SW 1271 (cell line): ENCODE data around the gene GLOD5.
"Not testable (repeated sequence)": the region's sequence is repeated elsewhere in the genome, so short reads cannot be mapped to it uniquely, and the experiment has no call there.

Source experiments
- DNase-seq, 2 experiments: peaks; one replicate each; lab custom pipeline; 2025; lab: John Stamatoyannopoulos, UW

Gene GLOD5

DNA sequence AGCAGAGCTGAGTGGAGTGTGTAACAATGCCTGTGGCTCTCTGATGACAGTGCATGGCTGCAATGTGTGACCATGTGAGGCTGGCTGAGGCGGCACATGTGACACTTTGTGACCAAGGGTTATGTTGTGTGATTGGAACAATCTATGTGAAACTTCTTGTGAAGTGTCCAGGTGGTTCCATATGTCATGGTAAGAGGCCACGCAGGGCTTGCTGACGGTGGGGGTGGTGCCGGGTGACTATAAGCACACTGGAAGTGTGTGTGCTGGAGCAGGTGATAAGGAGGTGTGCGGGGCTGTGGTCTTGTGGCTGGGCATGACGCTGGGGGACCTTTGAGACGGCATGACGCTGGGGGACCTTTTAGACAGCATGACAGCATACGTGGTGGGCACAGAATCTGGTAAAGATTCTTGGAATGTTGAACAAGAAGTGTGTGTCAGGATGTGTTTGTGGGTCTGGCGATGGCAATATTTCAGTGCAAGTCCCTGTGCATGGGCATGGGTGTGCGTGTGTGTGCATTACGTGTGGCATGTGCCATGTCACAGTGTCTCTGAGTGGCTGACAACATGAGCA is 32.9 kb downstream of the GLOD5 start:
- DNase-seq = no peak

DNA sequence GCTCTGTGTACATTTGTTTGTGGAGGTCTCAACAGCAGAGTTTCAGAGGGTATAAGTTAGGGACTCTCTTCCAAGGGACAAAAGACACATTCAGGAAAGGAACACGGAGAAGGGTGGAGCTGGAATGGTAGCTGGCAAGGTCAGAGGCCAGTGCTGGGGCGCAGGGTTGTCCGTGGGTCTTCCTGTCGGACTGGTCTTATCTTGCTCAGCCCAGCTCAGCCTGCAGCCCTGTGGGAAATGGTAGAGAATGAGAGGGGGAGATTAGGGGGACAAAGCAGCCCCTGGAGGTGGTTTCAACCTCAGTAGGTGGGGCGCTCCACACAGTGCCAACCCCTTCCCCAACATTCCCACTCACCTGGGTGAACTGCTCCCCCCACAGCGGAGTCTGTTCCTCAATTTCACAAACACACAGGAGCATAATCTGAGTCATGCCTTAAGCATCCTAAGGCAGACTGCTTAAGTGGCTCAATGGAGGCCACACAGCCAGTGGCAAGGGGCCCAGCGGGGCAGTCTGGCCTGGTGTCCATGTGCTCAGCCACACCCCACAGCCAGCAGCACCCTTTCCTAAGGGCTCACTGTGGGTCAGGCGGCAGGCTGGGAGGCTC is 33.5 kb downstream of the GLOD5 start:
- no peak for DNase-seq

DNA sequence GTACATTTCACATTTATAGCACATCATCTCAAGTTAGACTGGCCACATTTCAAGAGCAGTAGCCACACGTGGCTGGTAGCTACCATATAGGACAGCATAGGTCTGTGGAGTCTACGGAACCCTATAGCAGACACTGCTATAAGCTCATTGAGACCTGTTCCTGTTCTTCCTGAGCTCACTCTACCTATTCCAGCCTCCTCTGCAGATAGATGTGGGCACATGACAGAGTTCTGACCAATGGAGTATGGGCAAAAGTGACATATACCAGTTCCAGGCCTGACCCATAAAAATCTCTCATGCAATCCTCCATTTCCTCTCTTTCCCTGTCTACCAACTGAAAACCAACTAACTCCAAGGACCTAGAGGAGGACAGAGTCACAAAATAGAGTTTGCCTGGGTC is 36.8 kb downstream of the GLOD5 start:
- no peak for DNase-seq

DNA sequence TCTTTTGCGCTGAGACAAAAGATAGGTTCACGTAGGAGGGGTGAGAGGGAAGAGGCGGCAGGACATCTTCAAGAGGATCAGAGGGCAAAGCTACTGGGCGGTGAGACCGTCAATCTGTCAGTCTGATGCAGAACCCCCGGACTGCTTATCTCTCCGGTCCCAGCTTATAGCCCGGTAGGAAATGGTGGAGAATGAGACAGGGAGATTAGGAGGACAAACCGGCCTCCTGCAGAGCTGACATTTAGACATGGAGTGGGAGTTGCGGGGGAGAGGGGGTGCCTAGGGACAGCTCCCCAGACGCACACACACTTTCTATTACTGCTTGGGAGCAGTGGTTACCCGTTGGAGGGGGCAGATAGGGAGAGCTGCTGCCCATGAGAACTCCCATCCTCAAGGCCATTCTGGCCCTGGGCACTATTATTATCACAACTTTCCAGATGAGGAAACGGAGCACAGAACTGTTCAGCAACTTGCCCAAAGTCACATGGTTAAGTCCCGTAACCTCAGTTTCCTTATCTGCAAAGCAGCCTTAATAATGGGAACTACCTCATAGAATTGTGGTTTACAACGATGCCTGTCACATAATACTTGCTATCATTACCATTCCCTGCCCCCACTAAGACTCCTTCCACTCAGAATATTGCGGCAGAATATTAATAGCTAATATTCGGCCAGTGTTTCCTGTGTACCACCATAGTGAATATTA is 39.2 kb downstream of the GLOD5 start:
- no peak for DNase-seq

- DNase-seq = peak; percentile 79 to 90
These were observed 39.9 kb downstream of the GLOD5 start, which contains the start of gene HDAC6 for GRCh38 chrX:48801280-48802088. TSS of gene HDAC6 (plus strand) at chrX:48802067. CDS start at chrX:48802693, 626 bp downstream.

- DNase-seq = peak; percentile 37 to 77
These were observed 40.8 kb downstream of the GLOD5 start for GRCh38 chrX:48802089-48802904.

- no peak for DNase-seq
These were observed 41.3 kb downstream of the GLOD5 start for GRCh38 chrX:48802905-48803200.

GRCh38 chrX:48806081-48806480 is 44.5 kb downstream of the GLOD5 start:
- no peak for DNase-seq

- no peak for DNase-seq
These were observed 52.1 kb downstream of the GLOD5 start for GRCh38 chrX:48813644-48814043.

GRCh38 chrX:48814722-48815121 is 53.2 kb downstream of the GLOD5 start:
- DNase-seq = no peak

- no peak for DNase-seq
These were observed 53.7 kb downstream of the GLOD5 start for GRCh38 chrX:48815266-48815665.

GRCh38 chrX:48816014-48816810 is 54.7 kb downstream of the GLOD5 start:
- DNase-seq = no peak

DNA sequence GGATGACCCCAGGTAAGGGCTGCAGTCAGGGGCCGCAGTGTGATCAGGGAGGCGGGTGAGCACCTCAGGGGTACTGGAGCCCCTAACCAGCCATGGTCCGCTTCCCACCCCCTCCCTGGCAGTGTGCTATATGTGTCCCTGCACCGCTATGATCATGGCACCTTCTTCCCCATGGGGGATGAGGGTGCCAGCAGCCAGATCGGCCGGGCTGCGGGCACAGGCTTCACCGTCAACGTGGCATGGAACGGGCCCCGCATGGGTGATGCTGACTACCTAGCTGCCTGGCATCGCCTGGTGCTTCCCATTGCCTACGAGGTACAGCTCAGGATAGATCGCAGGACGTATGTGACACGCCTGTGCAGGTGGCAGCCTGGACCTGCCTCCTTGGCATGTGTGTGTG is 56.6 kb downstream of the GLOD5 start:
- DNase-seq = no peak

GRCh38 chrX:48818866-48819265 is 57.3 kb downstream of the GLOD5 start:
- no peak for DNase-seq

GRCh38 chrX:48819394-48819793 is 57.8 kb downstream of the GLOD5 start:
- DNase-seq = not testable (repeated sequence)

- DNase-seq = no peak
These were observed 61.5 kb downstream of the GLOD5 start for GRCh38 chrX:48823053-48823452.
